Tibial nerve (tissue), 4 donors: ENCODE measurements around the gene TMEM123.

Experiments used
- CTCF ChIP-seq, 5 experiments: fragments of 200-600 bp in 3 of 5; fragments of 450-650 bp in 2 of 5; sonication (generic) in 3 of 5; IDR thresholded peaks; one replicate each; pipeline ENCODE4 v1.5.1; 2016 to 2019; ENCODE audit warnings: antibody characterized with exemption in 5 of 5, mild to moderate bottlenecking in 3 of 5, moderate library complexity in 2 of 5
- EP300 ChIP-seq, 2 donors: sonication (generic); formaldehyde crosslinking; IDR thresholded peaks; one replicate each; pipeline ENCODE4 v1.6.1; 2017; ENCODE audit warnings: antibody characterized with exemption in 2 of 2, mild to moderate bottlenecking in 1 of 2
- POLR2A ChIP-seq, 2 donors: fragments of 450-650 bp; IDR thresholded peaks; one replicate each; pipeline ENCODE4 v1.6.1; 2017; ENCODE audit warnings: antibody characterized with exemption in 2 of 2, mild to moderate bottlenecking in 2 of 2, moderate library complexity in 2 of 2

GRCh38 chr11:102464859-102465500 lies 12.4 kb upstream of the TMEM123 start:
- TF ChIP-seq EP300 (IDR thresholded peaks at IDR 0.05) = no peak
- no peak for TF ChIP-seq POLR2A (IDR thresholded peaks at IDR 0.05)
- no peak for TF ChIP-seq CTCF (IDR thresholded peaks at IDR 0.05)
